Peyer's patch (tissue), 4 donors: Measurements from ENCODE around the gene OSBPL6.

ENCODE experiments used
- POLR2A ChIP-seq, 2 donors: fragments of 450-650 bp; IDR thresholded peaks; one replicate each; pipeline ENCODE4 v1.5.1; 2017; ENCODE audit warnings: antibody characterized with exemption in 2 of 2, mild to moderate bottlenecking in 2 of 2, moderate library complexity in 2 of 2
- TF ChIP-seq, protein P1 (sequence below), 6 experiments: fragments of 450-650 bp in 4 of 6; fragments of 200-600 bp in 2 of 6; sonication (generic) in 1 of 6; IDR thresholded peaks; one replicate each; pipeline ENCODE4 v1.5.1; 2017 to 2019; ENCODE audit warnings: antibody characterized with exemption in 6 of 6, mild to moderate bottlenecking in 3 of 6, moderate library complexity in 1 of 6

DNA sequence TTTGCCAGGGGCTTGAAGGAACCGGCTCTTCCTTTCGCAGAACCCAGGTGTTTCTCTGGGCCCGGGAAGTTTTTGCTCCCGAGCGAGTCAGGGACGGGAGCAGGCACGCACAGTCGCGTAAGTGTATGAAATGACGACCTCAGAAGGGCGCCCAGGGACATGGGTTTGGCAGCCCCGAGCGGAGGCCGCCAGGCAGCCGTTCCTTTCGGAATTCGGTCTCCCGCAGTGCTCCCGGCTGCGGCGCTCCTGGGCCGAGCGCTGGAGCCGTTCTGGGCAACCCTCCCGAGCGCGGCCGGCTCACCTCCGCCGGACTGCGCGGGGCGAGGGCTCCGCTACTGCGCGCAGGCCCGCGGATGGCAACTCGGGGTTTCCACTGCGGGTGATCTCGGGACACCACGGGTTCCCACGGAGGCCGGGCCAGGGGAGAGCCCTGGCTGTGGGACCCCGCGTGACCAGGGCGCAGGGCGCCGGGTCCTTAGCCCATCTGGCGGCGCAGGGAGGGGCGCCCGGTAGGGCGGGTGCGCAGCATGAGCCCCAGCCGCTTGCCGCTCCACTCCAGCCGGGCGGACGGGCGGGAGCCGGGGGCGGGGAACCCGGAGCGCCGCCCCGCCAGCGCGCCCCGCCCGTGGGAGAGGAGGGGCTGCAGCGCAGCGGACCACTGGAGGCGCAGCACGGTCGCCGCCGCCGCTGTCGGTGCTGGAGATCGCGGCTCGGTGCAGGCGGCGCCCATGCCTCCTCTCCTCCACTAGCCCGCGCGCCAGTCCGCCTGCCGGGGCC is at the start of gene OSBPL6:
- TF ChIP-seq, protein P1, sequence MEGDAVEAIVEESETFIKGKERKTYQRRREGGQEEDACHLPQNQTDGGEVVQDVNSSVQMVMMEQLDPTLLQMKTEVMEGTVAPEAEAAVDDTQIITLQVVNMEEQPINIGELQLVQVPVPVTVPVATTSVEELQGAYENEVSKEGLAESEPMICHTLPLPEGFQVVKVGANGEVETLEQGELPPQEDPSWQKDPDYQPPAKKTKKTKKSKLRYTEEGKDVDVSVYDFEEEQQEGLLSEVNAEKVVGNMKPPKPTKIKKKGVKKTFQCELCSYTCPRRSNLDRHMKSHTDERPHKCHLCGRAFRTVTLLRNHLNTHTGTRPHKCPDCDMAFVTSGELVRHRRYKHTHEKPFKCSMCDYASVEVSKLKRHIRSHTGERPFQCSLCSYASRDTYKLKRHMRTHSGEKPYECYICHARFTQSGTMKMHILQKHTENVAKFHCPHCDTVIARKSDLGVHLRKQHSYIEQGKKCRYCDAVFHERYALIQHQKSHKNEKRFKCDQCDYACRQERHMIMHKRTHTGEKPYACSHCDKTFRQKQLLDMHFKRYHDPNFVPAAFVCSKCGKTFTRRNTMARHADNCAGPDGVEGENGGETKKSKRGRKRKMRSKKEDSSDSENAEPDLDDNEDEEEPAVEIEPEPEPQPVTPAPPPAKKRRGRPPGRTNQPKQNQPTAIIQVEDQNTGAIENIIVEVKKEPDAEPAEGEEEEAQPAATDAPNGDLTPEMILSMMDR (IDR thresholded peaks at IDR 0.05) = peak in 4 of 6 experiments; percentile 8 to 69 (median 66)
- TF ChIP-seq POLR2A (IDR thresholded peaks at IDR 0.05) = peak; percentile 46 to 62
